Measurements from ENCODE around the gene MRPS9. TPM values are rescaled to one million over a fixed set of nuclear protein-coding genes. Genes with fewer than 3 reads are reported as not detected.

MRPS9 gene
- total and polyA plus RNA-seq, 2 of the 13 experiments (the other 11 are each of a cell fraction or from before 2014, with no cell fraction given): 31.2 to 91.8 TPM

DNA sequence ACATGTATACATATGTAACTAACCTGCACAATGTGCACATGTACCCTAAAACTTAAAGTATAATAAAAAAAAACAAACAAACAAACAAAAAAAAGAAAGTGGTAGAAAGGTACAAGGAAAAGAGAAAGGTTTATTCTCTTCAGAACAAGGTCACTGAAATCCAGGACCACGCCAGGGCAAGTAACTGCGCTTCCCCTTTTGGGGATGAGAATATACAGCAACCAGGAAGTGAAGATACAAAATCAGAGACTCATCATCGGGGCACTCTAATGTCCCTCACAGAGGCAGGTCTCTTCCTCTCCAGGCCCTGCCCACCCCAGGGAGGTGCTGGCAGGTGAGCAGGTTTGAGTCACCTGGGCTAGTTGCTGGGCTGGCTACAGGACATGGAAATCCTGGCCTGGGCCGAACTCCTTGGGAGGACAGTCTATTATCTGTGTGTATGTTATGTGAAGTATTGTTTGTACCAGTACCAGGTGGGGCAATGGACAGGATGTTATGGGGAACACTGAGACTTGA is 103.3 kb downstream of the MRPS9 start:
- no peaks in the 10 kb centered on the region for H4K20me1 ChIP-seq (ENCODE audit: insufficient read depth, low read length)
- H3K4me1 ChIP-seq (ENCODE audit: insufficient read depth, low read length): no peaks in the 10 kb centered on the region
- no peaks in the 10 kb centered on the region for H3K9me3 ChIP-seq (ENCODE audit: low read length)
- in situ Hi-C loops (cut with HindIII; ENCODE audit: extremely low pct_ligation_motif_present, low pct_unique_long_range_greater_than_20kb): no loop called here
- H3K79me2 ChIP-seq (ENCODE audit: insufficient read depth, low read length): no peaks in the 10 kb centered on the region
- no peak for FAIRE-seq
- no peak for ATAC-seq
- no peak overlapping the region for H3K27ac ChIP-seq (ENCODE audit: extremely low read length, insufficient read depth, low read length)
- no peak overlapping the region for H3K9ac ChIP-seq (ENCODE audit: insufficient read depth, low read depth, low read length)
- WGBS (ENCODE audit: low lambda C conversion rate): 32% methylated on average over 4 of the region's 4 CpGs
- H3K27me3 ChIP-seq (ENCODE audit: control insufficient read depth in 1 of 2, insufficient read depth in 2 of 2, low read length in 2 of 2): peaks cover 5 to 67% of the 10 kb centered on the region in 2 experiments; a peak in 4 of 5 replicates
- POLR2A ChIA-PET: no interaction called here
- DNase-seq (ENCODE audit: low spot score): no peak
- intact Hi-C loops (cut with micrococcal nuclease; ENCODE audit: unreplicated experiment): no loop called here
- no TSS peak for BruUV-seq (replicated peaks)
- no peak overlapping the region for H3K4me3 ChIP-seq (replicated peaks in 1 of 3; ENCODE audit: insufficient read depth in 1 of 3, low read depth in 2 of 3, low read length in 3 of 3)
- H2AFZ ChIP-seq (ENCODE audit: low read length): no peak overlapping the region
- no peak overlapping the region for H3K4me2 ChIP-seq (ENCODE audit: low read depth, low read length)
- H3K36me3 ChIP-seq (replicated peaks in 1 of 2; ENCODE audit: control insufficient read depth in 1 of 2, insufficient read depth in 2 of 2, low read length in 2 of 2): no peaks in the 10 kb centered on the region
- CTCF ChIA-PET (ENCODE audit: low intra/inter-chr PET ratio, low total read pairs): no interaction called here
- TF ChIP-seq, protein P1, sequence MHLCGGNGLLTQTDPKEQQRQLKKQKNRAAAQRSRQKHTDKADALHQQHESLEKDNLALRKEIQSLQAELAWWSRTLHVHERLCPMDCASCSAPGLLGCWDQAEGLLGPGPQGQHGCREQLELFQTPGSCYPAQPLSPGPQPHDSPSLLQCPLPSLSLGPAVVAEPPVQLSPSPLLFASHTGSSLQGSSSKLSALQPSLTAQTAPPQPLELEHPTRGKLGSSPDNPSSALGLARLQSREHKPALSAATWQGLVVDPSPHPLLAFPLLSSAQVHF (CRISPR knock-in tag; IDR thresholded peaks at IDR 0.05): no peak
- TF ChIP-seq NFATC3 (CRISPR knock-in tag; IDR thresholded peaks at IDR 0.05) (no peak), ZNF383 (CRISPR knock-in tag; IDR thresholded peaks at IDR 0.05; ENCODE audit: borderline replicate concordance) (no peak), ZFP36 (IDR thresholded peaks at IDR 0.05; ENCODE audit: borderline replicate concordance, low read depth, low read length, partially characterized antibody) (no peak), ZNF550 (CRISPR knock-in tag; IDR thresholded peaks at IDR 0.05; ENCODE audit: borderline replicate concordance) (no peak), CBX5 (CRISPR knock-in tag; IDR thresholded peaks at IDR 0.05; ENCODE audit: borderline replicate concordance) (no peak), MED1 (CRISPR knock-in tag; IDR thresholded peaks at IDR 0.05) (no peak), HOXA7 (CRISPR knock-in tag; IDR thresholded peaks at IDR 0.05) (no peak), ZNF773 (CRISPR knock-in tag; IDR thresholded peaks at IDR 0.05; ENCODE audit: borderline replicate concordance) (no peak), KLF9 (CRISPR knock-in tag; IDR thresholded peaks at IDR 0.05; ENCODE audit: low read depth) (no peak), HNRNPLL (IDR thresholded peaks at IDR 0.05; ENCODE audit: low read depth, low read length, poor library complexity, severe bottlenecking) (no peak)
- TF ChIP-seq, protein P2, sequence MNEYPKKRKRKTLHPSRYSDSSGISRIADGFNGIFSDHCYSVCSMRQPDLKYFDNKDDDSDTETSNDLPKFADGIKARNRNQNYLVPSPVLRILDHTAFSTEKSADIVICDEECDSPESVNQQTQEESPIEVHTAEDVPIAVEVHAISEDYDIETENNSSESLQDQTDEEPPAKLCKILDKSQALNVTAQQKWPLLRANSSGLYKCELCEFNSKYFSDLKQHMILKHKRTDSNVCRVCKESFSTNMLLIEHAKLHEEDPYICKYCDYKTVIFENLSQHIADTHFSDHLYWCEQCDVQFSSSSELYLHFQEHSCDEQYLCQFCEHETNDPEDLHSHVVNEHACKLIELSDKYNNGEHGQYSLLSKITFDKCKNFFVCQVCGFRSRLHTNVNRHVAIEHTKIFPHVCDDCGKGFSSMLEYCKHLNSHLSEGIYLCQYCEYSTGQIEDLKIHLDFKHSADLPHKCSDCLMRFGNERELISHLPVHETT (CRISPR knock-in tag; conservative IDR thresholded peaks at IDR 0.05): no peak
- TF ChIP-seq, protein P3, sequence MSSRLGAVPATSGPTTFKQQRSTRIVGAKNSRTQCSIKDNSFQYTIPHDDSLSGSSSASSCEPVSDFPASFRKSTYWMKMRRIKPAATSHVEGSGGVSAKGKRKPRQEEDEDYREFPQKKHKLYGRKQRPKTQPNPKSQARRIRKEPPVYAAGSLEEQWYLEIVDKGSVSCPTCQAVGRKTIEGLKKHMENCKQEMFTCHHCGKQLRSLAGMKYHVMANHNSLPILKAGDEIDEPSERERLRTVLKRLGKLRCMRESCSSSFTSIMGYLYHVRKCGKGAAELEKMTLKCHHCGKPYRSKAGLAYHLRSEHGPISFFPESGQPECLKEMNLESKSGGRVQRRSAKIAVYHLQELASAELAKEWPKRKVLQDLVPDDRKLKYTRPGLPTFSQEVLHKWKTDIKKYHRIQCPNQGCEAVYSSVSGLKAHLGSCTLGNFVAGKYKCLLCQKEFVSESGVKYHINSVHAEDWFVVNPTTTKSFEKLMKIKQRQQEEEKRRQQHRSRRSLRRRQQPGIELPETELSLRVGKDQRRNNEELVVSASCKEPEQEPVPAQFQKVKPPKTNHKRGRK (CRISPR knock-in tag; IDR thresholded peaks at IDR 0.05): no peak

All from HepG2 (cell line).